Activated effector memory CD4-positive, alpha-beta T cell treated with anti-CD3 and anti-CD28 coated beads, Interleukin-2, amount 50 U/mL, for 16 hours (primary cell): ENCODE data around the gene FKBP1A.
A peak's percentile ranks its signal among the peaks of the same experiment; 100 is the strongest.
"Not testable (repeated sequence)": the region's sequence is repeated elsewhere in the genome, so short reads cannot be mapped to it uniquely, and the experiment has no call there.

Source experiments
- DNase-seq: peaks from one replicate; pipeline ENCODE4 v3.0.0-alpha.2; 2020

Gene FKBP1A

GRCh38 chr20:1362484-1362883, 30.4 kb downstream of the FKBP1A start:
- DNase-seq = no peak

- DNase-seq = no peak
Measured at GRCh38 chr20:1360094-1360846, 32.6 kb downstream of the FKBP1A start.

- peak; percentile 69 for DNase-seq
Measured at GRCh38 chr20:1357921-1358671, 34.8 kb downstream of the FKBP1A start.

- DNase-seq = no peak
Measured at GRCh38 chr20:1353956-1354355, 38.9 kb downstream of the FKBP1A start.

GRCh38 chr20:1346315-1346969, 46.4 kb downstream of the FKBP1A start:
- no peak for DNase-seq

GRCh38 chr20:1345756-1346093, 47.1 kb downstream of the FKBP1A start:
- DNase-seq = no peak

- no peak for DNase-seq
Measured at GRCh38 chr20:1345030-1345755, 47.7 kb downstream of the FKBP1A start.

- DNase-seq = not testable (repeated sequence)
Measured at GRCh38 chr20:1343446-1344124, 49.3 kb downstream of the FKBP1A start.

- DNase-seq = no peak
Measured at GRCh38 chr20:1341561-1342265, 51.1 kb downstream of the FKBP1A start.

GRCh38 chr20:1338801-1339200, 54.1 kb downstream of the FKBP1A start:
- DNase-seq = no peak

GRCh38 chr20:1338096-1338495, 54.8 kb downstream of the FKBP1A start:
- no peak for DNase-seq

GRCh38 chr20:1337441-1337840, 55.4 kb downstream of the FKBP1A start:
- DNase-seq = no peak

GRCh38 chr20:1336699-1337367, 56.0 kb downstream of the FKBP1A start:
- no peak for DNase-seq

GRCh38 chr20:1335961-1336698, 56.7 kb downstream of the FKBP1A start:
- DNase-seq = no peak

- DNase-seq = no peak
Measured at GRCh38 chr20:1334761-1335160, 58.1 kb downstream of the FKBP1A start.

- no peak for DNase-seq
Measured at GRCh38 chr20:1334370-1334731, 58.5 kb downstream of the FKBP1A start.

- no peak for DNase-seq
Measured at GRCh38 chr20:1333462-1334369, 59.1 kb downstream of the FKBP1A start.

- DNase-seq = no peak
Measured at GRCh38 chr20:1332749-1333300, 60.0 kb downstream of the FKBP1A start.

- peak; percentile 36 for DNase-seq
Measured at GRCh38 chr20:1331801-1332453, 60.9 kb downstream of the FKBP1A start.
